Middle frontal gyrus (tissue), 1 donor: Measurements from ENCODE around the gene MYOZ3.

ENCODE experiments used
- DNase-seq: peaks from one replicate; pipeline ENCODE4 v3.0.0-alpha.2; 2015; ENCODE audit warnings: low spot score; ENCODE audit errors: extremely low spot score

The MYOZ3 gene

DNA sequence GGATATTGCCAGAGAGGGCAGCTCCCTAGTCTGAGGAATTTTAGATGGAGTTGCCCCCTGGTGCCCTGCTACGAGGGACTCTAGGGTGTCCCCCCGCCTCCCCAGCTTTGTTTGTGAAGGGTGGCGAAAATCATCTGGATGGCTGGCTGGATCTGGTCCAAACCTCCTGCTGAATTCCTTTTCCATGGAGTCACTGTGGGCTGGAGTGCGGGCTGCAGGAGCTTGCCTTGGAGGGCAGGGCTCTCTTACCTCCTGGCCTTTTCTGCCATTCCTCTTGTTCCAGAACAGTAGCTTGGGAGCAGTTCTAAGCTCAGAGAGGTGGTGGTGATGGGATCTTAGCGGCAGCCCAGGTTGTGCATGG lies 18.5 kb upstream of the MYOZ3 start:
- no peak for DNase-seq

DNA sequence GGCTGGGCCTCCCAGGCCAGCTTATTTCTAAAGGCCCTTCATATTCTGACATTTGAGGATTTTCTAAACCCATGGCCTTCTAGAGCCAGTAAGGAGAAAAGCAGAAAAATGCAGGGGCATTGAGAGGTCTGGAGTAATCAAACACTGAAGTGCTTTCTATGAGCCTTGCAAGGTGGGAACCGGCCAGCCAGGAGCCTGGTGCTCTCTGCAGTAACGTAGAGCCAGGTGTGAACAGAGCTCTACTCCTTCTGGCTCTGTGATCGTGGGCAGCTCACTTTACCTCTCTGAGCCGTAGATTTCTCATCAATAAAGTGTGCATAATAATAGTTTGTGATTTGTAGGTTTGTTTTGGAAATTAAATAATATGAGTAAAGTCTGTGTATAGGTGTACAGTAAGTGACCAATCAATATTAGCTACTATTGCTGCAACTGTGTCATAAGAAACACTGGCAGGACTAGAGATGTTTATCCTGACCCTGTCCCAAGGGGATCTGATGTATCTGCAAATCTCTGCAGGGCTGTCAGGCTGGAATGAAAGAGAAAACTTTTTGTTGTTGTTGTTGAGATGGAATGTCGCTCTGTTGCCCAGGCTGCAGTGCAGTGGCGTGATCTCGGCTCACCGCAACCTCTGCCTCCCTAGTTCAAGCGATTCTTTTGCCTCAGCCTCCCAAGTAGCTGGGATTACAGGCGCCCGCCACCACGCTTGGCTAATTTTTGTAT lies 17.9 kb upstream of the MYOZ3 start:
- no peak for DNase-seq

DNA sequence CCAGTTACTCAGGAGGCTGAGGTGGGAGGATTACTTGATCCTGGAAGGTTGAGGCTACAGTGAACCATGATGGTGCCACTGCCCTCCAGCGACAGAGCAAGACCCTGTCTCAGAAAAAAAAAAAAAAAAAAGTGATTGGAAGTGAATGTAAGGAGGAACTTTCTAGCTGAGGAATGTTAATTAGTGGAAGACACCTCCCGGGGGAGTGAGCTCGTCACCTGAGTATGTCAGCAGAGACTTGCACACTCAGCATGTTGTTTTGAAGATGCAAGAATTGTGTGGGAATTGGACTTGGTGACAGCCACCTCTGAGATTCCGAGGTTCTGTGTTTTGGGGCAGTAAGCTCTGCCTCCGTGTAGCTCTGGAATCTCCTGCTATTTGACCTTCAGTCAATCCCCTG lies 17.0 kb upstream of the MYOZ3 start:
- no peak for DNase-seq

DNA sequence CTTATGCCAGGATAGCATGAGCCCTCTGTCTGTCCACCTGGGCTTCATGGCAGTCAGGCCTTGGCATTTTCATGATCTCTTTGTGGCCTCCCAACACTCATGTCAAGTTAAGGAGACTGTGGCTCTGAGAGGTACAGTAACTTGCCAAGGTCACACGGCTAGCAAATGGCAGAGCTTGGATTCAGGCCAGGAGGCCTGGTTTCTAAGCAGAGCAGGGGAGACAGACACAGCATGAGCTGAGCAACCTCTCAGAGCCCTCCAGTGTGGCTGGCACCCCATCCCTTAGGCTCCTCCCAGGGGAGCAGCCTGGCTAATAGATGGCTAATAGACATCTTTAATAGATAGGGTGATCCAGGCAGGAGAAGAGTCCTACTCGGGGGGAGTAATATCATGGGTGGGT lies 16.5 kb upstream of the MYOZ3 start:
- DNase-seq = no peak

DNA sequence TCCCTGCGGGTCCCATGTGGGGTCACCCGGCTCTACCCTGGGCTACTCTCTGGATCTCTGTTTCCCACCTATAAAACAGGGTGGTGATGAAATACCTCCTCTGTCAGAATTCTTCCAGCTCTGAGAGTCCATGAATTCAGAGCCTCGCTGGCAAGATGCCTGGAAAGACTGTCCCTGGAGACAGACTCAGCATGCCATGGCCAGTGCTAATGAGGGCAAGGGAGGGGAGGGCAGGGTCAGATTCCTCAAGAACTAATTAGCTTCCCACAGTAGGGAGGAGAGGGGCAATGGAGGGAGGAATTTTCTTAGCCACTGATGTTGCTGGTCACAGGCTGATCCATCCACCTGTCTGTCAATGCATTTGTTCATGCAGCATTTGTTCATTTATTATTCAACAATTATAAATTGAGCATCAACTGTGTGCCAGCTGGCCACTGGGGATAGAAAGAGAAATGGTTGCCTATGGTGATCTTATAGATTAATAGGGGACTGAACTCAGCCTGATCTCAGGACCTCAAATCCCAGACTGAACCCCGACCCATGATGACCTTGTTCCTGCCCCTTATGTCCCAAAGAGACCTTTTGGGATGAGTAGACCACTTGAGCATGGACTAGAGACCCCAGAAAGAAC lies 15.9 kb upstream of the MYOZ3 start:
- DNase-seq = no peak

GRCh38 chr5:150647275-150648251 lies 13.5 kb upstream of the MYOZ3 start:
- no peak for DNase-seq

- DNase-seq = no peak
Measured at GRCh38 chr5:150648294-150649107, 12.6 kb upstream of the MYOZ3 start.

- no peak for DNase-seq
Measured at GRCh38 chr5:150649108-150650020, 11.7 kb upstream of the MYOZ3 start.

DNA sequence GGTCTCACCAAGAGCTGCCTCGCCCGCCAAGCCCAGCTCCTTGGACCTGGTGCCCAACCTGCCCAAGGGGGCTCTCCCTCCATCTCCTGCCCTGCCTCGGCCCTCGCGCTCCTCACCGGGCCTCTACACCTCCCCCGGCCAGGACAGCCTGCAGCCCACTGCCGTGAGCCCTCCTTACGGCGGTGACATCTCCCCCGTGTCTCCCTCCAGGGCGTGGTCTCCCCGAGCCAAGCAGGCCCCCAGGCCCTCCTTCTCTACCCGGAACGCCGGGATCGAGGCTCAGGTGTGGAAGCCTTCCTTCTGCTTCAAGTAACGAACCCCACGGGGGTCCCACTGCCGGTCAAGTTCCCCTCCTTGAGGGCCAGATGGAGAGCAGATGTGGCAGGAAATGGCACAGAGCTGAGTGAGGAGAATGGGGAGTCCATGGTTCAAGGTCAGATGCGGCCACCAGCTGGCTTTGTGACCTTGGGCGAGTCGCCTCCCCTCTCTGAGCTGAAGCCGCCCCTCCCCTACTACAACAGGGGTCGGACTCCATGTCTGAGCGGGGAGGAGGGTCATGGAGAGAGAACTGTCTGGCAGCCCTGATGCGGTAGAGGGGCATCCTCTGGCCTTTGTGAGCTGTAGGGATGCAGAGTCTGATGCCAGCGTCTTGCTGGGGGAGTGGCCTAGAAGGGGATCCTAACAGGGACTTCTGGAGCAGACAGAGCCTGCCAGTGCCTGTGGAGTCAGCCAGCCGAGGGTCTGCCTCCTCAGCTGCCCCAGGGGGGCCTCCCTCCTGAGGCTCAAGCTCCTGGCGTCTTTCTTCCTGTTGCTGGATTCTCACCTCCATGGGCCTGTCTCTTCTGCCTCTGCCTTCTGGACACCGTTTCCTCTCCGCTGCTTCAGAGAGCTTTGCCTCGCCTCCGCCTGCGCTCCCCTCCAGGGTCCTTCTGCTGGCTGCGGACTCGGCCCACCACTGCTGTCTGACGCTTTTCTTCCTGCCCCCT lies 10.7 kb upstream of the MYOZ3 start:
- no peak for DNase-seq

- no peak for DNase-seq
Measured at GRCh38 chr5:150651382-150651781, 9.7 kb upstream of the MYOZ3 start.

- DNase-seq = no peak
Measured at GRCh38 chr5:150651924-150652671, 9.0 kb upstream of the MYOZ3 start.

GRCh38 chr5:150653145-150653761 lies 7.8 kb upstream of the MYOZ3 start:
- no peak for DNase-seq

DNA sequence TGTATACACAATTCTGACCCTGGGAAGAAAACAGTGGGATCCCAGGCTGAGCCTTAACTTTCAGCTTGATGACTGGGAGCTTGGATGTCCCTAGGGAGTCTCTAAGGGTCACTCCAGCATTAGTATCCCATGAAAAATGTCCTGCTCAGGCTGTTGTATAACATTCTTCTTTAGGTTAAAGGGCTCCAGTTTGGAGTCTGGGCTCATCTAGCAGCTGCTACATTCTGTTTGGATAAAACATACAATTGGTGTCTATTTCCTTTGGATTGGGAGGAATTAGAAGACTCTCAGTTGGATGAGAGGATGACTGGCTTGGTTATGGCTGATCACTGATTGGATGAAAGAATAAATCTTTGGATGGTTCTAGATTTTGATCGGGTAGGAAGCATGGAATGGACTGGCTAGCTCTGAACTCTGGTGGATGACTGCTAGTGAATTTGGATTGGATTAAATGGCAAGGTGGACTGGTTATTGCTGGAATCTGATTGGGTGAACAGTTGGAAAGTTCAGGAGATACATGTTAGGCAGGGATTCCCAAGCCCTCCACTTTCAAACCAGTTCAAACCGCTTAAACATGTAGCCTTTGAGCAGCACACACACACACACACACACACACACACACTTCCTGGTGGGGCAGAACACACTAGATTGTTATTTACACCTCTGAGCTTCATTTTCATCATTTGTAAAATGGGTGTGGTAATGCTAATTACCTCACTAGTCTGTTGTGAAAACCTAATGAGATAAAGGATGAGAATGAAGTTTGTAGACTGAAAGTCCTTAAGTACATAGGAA lies 7.1 kb upstream of the MYOZ3 start:
- DNase-seq = no peak

DNA sequence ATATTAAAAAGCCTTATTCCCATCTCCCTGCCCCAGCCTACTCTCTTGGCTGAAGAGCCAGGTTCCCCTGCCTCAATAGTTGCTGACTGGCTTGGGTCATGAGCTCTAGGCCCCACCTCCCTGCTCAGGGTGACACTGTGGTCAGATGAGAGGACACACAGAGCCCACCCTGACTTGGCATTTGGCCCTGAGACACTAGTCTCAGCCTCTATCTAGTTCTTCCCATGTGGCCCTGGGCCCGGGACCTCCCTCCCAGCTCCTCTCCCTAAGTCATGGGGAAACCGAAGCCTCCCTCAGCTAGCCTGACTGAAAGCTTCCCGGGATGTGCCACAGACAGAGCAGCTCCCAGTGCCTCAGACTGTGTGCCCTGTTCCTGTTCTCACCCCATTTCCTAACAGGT lies 5.8 kb upstream of the MYOZ3 start:
- DNase-seq = no peak

GRCh38 chr5:150656191-150657132 lies 4.6 kb upstream of the MYOZ3 start:
- peak; percentile 39 for DNase-seq

DNA sequence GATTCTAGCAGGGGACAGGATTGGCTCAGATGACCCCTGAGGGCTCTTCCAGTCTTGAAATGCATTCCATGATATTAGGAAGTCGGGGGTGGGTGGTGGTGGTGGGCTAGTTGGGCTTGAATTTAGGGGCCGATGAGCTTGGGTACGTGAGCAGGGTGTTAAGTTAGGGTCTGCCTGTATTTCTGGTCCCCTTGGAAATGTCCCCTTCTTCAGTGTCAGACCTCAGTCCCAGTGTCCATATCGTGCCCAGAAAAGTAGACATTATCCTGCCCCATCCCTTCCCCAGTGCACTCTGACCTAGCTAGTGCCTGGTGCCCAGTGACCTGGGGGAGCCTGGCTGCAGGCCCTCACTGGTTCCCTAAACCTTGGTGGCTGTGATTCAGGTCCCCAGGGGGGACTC lies 2.9 kb upstream of the MYOZ3 start:
- DNase-seq = no peak
